Stimulated activated CD4-positive, alpha-beta T cell treated with anti-CD3 and anti-CD28 coated beads, Interleukin-12 subunit alpha, Interleukin-12 subunit beta, amount 100 ng/mL, for 48 hours (primary cell): ENCODE results near the gene STATH.
"Not testable (repeated sequence)": the region's sequence is repeated elsewhere in the genome, so short reads cannot be mapped to it uniquely, and the experiment has no call there.

ENCODE experiments used
- DNase-seq, 3 donors: peaks; one replicate each; pipeline ENCODE4 v3.0.0-alpha.2; 2020; ENCODE audit warnings: low read depth in 2 of 3, low spot score in 1 of 3

STATH gene, protein sequence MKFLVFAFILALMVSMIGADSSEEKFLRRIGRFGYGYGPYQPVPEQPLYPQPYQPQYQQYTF

DNA sequence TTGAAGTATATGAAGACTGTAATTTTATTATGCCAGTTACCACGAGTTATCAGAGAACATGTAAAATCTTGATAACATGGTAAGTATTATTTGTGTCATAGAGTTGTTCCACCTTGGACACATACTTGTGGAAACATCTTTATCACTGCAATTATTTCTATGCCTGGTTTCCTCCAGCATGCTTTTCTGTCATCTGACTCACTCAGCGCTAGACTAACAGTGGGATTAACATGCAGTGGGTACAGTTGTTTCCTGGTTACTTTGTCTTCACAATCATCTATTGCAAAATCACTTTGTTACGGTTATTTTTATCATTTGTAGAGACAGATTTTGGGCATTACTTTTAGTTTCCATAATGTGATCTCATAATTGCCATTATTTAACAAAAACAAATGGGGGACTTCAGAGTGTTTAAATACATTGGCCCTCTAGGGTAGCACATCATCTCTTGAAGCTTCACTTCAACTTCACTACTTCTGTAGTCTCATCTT lies at the start of gene STATH:
Gene STATH (plus strand): TSS at position 441 of the 491 bp plus-strand sequence. CDS start 2,472 bp downstream, outside the sequence.
- no peak for DNase-seq

DNA sequence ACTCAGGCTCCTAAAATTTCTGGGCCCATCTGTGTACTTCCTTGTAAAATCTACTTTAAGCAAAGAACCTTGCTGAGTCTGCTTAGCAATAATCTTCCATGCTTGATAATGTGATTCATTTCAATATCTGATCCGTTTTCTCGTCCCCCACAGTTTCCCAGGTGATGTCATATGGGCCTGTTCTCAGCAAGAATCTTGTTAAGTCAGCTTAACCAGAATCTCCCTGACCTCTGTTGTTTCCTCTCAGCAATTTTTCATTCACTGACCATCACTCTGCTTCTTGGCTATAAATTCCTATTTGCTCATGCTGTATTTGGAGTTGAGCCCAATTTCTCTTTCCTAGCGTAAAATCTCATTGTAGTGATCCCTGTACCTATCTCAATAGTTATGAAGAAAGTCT lies 44.2 kb upstream of the STATH start:
- no peak for DNase-seq

DNA sequence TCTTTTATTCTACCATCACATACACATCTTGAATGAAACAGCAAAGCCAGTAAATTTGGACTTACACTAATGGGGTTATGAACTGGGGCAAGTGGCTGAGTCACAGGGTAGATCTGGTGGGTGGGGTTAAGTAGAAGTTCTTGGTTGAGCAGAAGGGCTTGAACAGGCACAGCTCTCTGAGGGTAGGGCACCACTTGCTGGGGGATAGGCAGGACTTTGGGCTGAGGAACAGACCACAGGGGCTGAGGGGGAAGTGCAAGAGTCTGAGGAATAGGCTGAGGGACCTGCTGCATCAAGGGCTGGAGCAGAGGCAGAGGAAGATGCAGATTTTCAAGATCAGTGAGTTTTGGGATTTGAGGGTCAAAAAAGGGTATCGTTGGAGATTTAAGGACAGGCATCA lies 38.6 kb upstream of the STATH start:
- DNase-seq = no peak

DNA sequence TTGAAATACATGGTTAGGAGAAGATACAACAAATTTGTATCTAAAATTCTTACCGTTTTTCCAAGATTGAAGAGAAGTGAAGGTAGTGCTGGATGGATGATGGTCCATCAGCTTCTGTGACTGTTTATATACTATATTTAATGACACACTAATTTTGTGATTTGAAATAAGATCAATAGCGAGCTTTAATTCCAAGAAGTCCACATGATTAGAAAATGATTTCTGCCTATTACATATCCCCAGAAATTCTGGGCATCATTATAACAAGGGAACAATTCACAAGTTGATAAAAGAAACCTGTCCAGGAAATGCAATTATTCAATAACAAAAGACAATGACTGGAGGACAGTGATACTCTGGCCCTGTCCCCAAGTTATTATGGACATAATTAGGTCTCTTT lies 30.1 kb upstream of the STATH start, which contains the start of gene CSN2:
Gene CSN2 (minus strand): TSS at position 101 of the 400 bp plus-strand sequence. CDS start 4,733 bp downstream, outside the sequence.
- DNase-seq = no peak

DNA sequence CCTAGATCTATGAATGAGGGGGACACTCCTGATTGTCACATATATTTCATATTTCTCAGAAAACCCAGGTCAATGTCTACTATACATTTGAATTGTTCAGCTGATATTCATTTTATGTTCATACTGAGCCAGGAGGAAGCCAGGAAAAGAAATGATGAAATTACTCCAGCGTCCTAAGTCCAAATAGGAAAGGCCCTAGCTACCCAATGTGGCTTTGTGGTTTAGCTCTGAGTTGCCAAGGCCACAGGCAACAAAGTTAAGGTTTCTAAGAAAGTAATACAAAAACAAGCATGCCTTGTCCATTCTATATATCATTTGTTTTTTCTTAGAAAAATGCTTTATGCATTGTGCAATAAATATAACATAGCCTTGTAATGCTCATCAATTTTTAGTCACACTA lies 25.7 kb upstream of the STATH start:
- DNase-seq = no peak

DNA sequence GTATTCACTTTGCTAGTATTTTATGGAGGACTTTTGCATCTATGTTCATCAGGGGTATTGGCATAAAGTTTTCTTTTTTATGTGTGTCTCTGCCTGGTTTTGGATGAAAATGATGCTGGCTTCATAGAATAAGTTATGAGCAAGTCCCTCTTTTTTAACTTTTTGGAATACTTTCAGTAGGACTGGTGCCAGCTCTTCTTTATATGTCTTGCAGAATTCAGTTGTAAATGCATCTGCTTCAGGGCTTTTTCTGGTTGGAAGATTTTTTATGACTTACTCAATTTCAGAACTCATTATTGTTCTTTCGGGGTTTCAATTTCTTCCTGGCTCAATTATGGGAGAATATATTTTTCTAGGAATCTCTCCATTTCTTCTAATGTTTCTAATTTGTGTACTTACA lies 21.1 kb upstream of the STATH start:
- DNase-seq = no peak

DNA sequence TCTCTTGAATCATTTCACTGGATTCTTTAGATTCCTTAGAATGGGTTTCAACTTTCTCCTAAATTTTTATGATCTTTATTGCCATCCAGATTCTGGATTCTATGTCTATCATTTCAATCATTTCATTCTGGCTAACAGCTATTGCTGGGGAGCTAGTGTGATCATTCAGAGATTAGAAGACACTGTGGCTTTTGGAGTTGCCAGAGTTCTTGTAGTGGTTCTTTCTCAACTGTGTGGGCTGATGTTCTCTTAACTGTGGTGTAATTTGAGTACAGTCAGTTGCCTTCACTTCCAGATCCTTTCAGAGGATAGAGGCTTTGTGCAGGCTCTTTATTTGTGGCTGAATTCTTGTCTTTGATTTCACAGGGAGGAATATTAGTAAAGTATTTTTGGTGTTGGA lies 18.2 kb upstream of the STATH start:
- no peak for DNase-seq

DNA sequence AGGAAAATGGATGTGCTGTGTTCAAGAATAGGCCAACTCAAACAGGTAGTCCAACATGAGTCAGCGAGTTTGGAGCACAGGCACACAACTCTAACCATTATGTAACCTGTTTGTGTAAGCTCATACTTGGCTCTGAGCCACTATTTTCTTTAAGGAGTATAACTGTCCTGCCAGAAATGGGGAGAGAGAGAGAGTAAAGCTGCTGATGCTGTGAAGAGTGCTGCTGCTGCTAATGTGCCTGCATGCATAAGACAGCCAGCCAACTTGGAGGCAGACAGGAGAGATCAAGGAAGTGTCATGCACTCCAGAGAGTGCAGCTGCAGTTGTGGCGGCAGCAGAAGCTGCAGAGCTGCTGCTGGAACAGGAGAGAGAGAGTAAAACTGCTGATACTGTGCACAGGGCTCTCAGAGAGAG lies 11.7 kb upstream of the STATH start:
- DNase-seq = no peak

DNA sequence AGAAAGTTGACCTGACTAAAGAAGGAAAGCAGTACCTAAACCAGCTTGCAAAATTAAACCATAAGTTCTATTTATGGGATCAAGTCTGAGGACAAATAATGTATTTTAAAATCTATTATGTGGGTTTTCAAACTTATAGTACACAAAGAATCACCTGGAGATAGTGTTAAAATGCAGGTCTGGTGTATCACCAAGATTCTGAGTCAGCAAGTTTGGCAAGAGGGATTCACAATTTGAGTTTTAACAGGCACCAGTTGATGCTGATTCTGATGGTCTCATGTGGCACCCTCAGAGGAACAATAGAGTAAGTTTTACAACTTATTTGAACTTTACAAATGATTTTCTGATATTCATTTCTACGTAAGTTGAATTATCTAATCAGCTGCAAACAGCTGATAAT lies 9.1 kb upstream of the STATH start:
- no peak for DNase-seq

DNA sequence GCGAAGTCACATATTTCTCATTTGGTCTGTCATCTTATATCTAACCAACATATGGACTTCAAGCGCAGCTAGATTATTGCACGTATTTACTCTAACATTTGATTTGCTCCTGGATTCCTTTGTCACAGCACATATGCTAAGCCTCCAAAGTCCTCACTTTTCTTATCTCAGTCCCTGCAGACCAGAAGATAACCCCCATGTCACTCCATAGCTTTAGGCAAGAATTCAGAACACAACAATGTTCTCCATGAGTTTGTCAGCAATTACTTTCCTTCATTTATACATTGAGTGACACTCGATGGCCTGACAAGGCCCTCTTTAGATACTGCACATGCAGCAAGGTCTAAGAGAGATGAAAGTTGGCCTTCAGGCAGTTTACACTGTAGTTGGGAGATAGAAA lies 4.8 kb upstream of the STATH start:
- no peak for DNase-seq

DNA sequence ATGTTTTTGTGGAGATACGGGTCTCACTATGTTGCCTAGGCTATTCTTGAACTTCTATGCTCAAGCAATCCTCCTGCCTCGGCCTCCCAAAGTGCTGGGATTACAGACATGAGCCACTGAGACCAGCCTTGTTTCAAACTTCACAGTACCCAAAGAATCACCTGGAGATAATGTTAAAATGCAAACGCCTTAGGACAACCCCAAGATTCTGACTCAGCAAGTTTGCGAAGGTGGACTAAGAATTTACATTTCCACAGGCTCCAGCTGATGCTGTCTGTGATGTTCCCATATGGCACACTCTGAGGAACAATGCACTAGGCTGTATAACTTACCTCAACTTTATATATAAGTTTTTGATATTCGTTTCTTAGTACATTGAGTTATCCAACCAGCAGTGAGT lies 984 bp upstream of the STATH start:
- DNase-seq = no peak

DNA sequence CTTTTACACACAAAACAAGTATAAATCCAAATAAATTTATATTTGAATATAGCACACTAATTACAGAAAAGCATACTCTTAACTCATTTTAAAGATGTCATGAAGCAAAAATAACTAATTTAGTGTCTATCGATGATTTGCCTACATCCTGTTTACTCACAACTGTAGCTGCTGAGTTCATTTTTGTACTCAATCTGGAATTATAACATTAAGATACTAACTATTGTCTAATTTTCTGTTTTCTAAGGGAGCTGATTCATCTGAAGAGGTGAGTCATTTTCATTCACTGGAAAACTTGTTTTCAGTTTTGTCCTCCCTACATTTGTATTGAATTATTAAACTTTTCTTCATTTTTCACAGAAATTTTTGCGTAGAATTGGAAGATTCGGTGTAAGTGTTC lies 3.7 kb downstream of the STATH start:
- no peak for DNase-seq

DNA sequence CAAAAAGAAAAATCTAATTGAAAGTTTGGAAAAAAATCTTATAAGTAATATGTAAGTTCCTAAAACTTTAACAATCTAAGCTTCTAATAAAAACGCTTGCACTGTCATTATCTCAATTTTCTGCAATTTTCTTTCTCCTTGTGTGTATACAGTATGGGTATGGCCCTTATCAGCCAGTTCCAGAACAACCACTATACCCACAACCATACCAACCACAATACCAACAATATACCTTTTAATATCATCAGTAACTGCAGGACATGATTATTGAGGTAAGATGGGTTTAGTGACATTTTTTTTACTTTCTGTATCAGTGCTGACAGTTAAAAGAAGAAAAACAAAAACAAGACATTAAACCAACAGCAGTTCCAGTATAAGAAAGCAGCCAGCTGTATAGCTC lies 4.9 kb downstream of the STATH start:
- DNase-seq = no peak

DNA sequence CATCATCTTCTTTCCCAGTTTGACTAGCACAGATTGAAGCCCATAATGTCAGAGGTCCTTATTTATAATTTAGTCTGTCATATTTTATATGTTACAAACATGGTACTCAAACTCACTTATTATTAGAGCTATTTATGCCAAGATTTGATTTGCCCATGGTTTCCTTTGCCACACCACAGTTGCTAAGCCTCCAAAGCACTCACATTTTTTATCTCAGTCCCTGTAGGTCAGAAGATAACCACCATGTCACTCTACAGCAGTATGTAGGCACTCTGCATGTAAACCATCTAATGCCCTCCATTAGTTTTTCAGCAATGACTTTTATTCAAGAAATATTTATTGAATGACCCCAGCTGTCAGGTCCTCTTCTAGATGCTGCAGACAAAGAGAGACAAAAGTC lies 6.7 kb downstream of the STATH start:
- no peak for DNase-seq

DNA sequence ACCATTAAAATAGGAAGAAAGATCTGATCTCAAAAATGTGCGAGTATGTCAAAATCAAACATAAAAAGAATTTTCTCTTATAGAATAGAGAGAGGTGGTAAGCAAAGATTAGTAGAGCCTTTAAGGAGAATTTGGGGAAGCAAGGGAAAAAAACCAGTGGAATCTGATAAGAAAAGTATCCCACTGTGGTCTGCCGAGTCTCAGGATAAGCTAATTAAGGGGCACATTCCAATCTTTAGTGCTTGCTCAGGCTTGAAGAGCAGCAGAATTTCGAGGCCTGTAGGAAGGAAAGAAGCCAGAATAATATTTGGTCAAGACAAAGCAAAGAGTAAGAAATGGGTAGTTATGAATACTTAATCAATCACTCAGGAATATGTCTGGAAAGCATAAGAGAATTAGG lies 13.0 kb downstream of the STATH start:
- DNase-seq = no peak

DNA sequence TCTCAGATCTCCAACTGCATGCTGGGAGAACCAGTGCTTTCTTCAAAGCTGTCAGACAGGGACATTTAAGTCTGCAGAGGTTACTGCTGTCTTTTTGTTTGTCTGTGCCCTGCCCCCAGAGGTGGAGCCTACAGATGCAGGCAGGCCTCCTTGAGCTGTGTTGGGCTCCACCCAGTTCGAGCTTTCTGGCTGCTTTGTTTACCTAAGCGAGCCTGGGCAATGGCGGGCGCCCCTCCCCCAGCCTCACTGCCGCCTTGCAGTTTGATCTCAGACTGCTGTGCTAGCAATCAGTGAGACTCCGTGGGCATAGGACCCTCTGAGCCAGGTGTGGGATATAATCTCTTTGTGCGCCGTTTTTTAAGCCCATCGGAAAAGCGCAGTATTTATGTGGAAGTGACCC lies 23.2 kb downstream of the STATH start:
- DNase-seq = not testable (repeated sequence)

DNA sequence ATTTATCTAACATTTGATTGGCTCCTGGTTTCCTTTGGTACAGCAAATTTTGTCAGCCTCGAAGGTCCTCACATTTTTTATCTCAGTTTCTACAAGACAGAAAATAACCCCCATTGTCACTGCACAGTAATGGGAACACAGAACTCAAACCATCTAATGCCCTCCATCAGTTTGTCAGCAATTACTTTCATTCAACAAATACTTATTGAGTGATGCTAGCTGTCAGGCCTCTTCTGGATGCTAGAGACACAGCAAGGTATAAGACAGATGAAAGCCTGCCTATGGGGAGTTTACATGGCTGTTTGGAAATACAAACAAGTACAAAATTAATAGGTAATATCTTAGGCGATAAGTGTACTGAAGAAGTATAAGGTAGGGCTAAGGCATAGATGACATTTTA lies 27.5 kb downstream of the STATH start:
- DNase-seq = no peak

DNA sequence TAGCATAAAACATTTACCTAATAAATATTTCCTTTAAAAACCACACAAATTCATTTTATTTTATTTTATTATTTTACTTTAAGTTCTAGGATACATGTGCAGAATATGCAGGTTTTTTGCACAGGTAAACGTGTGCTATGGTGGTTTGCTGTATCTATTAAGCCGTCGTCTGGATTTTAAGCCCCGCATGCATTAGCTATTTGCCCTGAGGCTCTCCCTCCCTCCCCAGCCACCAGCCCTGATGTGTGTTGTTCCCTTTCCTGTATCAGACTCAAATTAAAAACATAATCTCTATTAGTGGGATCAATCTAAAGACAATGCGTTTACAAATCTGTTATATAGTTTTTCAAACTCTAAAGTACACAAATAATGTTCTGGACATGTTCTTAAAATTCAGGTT lies 31.2 kb downstream of the STATH start:
- no peak for DNase-seq

DNA sequence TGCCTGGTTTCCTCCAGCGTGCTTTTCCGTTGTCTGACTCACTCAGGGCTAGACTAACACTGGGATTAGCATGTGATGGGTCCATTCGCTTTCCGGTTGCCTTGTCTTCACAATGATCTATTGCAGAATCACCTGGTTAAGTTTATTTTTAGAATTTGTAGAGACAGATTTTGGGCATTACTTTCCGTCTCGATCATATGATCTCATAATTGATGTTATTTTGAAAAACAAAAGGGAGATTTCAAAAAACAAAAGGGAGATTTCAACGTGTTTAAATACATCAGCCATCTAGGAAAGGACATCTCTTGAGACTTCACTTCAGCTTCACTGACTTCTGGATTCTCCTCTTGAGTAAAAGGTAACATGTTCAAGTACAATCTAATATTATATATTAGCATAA lies 32.4 kb downstream of the STATH start, which contains the start of gene HTN3:
Gene HTN3 (plus strand): TSS at position 301 of the 400 bp plus-strand sequence. CDS start 2,282 bp downstream, outside the sequence.
- DNase-seq = not testable (repeated sequence)

DNA sequence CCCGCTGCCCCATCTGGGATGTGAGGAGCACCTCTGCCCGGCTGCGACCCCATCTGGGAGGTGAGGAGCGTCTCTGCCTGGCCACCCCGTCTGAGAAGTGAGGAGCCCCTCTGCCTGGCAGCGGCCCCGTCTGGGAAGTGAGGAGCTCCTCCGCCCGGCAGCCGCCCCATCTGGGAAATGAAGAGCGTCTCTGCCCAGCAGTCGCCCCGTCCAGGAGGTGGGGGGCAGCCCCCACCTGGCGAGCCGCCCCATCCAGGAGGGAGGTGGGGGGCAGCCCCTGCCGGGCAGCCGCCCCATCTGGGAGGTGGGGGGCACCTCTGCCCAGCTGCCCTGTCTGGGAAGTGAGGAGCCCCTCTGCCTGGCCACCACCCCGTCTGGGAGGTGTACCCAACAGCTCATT lies 41.8 kb downstream of the STATH start:
- not testable (repeated sequence) for DNase-seq

DNA sequence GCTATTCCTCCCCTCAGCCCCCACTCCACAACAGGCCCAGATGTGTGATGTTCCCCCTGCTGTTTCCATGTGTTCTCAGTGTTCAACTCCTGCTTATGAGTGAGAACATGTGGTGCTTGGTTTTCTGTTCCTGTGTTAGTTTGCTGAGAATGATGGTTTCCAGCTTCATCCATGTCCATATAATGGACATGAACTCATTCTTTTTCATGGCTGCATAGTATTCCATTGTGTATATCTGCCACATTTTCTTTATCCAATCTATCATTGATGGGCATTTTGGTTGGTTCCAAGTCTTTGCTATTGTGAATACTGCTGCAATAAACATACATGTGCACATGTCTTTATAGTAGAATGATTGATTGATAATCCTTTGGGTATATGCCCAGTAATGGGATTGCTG lies 44.2 kb downstream of the STATH start:
- not testable (repeated sequence) for DNase-seq

DNA sequence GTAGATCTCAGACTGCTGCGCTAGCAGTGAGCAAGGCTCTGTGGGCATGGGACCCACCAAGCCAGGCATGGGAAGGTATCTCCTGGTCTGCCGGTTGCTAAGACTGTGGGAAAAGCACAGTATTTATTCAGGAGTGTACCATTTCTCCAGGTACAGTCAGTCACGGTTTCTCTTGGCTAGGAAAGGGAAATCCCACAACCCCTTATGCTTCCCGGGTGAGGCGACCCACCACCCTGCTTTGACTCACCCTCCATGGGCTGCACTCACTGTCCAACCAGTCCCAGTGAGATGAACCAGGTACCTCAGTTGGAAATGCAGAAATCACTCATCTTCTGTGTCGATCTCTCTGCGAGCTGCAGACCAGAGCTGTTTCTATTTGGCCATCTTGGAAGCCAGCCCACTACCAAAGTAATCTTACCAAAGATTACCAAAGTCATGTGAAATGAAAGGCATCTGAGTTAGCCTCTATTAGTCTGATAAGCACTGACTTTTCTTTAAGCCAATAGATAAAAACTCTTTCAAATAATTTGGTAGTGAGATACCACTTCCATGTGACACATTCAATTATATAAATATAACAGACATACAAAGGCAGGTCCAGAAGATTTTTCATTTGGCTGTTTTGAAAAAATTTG lies 46.0 kb downstream of the STATH start:
- DNase-seq = no peak

DNA sequence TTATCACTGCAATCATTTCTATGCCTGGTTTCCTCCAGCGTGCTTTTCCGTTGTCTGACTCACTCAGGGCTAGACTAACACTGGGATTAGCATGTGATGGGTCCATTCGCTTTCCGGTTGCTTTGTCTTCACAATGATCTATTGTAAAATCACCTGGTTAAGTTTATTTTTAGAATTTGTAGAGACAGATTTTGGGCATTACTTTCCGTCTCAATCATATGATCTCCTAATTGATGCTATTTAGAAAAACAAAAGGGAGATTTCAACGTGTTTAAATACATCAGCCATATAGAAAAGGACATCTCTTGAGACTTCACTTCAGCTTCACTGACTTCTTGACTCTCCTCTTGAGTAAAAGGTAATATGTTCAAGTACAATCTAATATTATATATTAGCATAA lies 54.4 kb downstream of the STATH start, which contains the start of gene HTN1:
Gene HTN1 (plus strand): TSS at position 301 of the 400 bp plus-strand sequence. CDS start 2,639 bp downstream, outside the sequence.
- not testable (repeated sequence) for DNase-seq
